ENCODE measurements around the gene MAP3K12.
"Not testable (repeated sequence)": the region's sequence is repeated elsewhere in the genome, so short reads cannot be mapped to it uniquely, and the experiment has no call there.

The MAP3K12 gene

GRCh38 chr12:53493610-53494391 lies 5.5 kb downstream of the MAP3K12 start:
- no peak for DNase-seq (ENCODE audit: low read depth in 3 of 3, low spot score in 1 of 3)

GRCh38 chr12:53492830-53493609 lies 6.2 kb downstream of the MAP3K12 start:
- DNase-seq (ENCODE audit: low read depth in 3 of 3, low spot score in 1 of 3) = peak; percentile 66 to 81 (median 68)

GRCh38 chr12:53492188-53492587 lies 7.1 kb downstream of the MAP3K12 start:
- DNase-seq (ENCODE audit: low read depth in 3 of 3, low spot score in 1 of 3) = no peak

- no peak for DNase-seq (ENCODE audit: low read depth in 3 of 3, low spot score in 1 of 3)
Measured at GRCh38 chr12:53489242-53489864, 9.9 kb downstream of the MAP3K12 start.

GRCh38 chr12:53486736-53487487 lies 12.3 kb downstream of the MAP3K12 start:
- no peak for DNase-seq (ENCODE audit: low read depth in 3 of 3, low spot score in 1 of 3)

- DNase-seq (ENCODE audit: low read depth in 3 of 3, low spot score in 1 of 3) = no peak
Measured at GRCh38 chr12:53485955-53486735, 13.1 kb downstream of the MAP3K12 start.

- DNase-seq (ENCODE audit: low read depth in 3 of 3, low spot score in 1 of 3) = no peak
Measured at GRCh38 chr12:53484686-53485575, 14.3 kb downstream of the MAP3K12 start.

- no peak for DNase-seq (ENCODE audit: low read depth in 3 of 3, low spot score in 1 of 3)
Measured at GRCh38 chr12:53483979-53484377, 15.3 kb downstream of the MAP3K12 start.

- DNase-seq (ENCODE audit: low read depth in 3 of 3, low spot score in 1 of 3) = no peak
Measured at GRCh38 chr12:53483225-53483978, 15.9 kb downstream of the MAP3K12 start.

- DNase-seq (ENCODE audit: low read depth in 3 of 3, low spot score in 1 of 3) = no peak
Measured at GRCh38 chr12:53482626-53483168, 16.6 kb downstream of the MAP3K12 start.

GRCh38 chr12:53481939-53482586 lies 17.2 kb downstream of the MAP3K12 start:
- DNase-seq (ENCODE audit: low read depth in 3 of 3, low spot score in 1 of 3) = no peak

- not testable (repeated sequence) for DNase-seq (ENCODE audit: low read depth in 3 of 3, low spot score in 1 of 3)
Measured at GRCh38 chr12:53481458-53481857, 17.8 kb downstream of the MAP3K12 start.

GRCh38 chr12:53480491-53481442 lies 18.5 kb downstream of the MAP3K12 start:
- no peak for DNase-seq (ENCODE audit: low read depth in 3 of 3, low spot score in 1 of 3)

GRCh38 chr12:53479331-53479730 lies 19.9 kb downstream of the MAP3K12 start:
- DNase-seq (ENCODE audit: low read depth in 3 of 3, low spot score in 1 of 3) = no peak

GRCh38 chr12:53478865-53479264 lies 20.4 kb downstream of the MAP3K12 start:
- DNase-seq (ENCODE audit: low read depth in 3 of 3, low spot score in 1 of 3) = no peak

- DNase-seq (ENCODE audit: low read depth in 3 of 3, low spot score in 1 of 3) = no peak
Measured at GRCh38 chr12:53476769-53477209, 22.5 kb downstream of the MAP3K12 start.

- DNase-seq (ENCODE audit: low read depth in 3 of 3, low spot score in 1 of 3) = no peak
Measured at GRCh38 chr12:53474819-53475218, 24.4 kb downstream of the MAP3K12 start.

Data from stimulated activated CD4-positive, alpha-beta T cell treated with anti-CD3 and anti-CD28 coated beads, TNF-alpha, amount 100 ng/mL, for 1 hour (primary cell).